ENCODE results near the gene CXorf49.
"Not testable (repeated sequence)": the region's sequence is repeated elsewhere in the genome, so short reads cannot be mapped to it uniquely, and the experiment has no call there.

CXorf49 gene

DNA sequence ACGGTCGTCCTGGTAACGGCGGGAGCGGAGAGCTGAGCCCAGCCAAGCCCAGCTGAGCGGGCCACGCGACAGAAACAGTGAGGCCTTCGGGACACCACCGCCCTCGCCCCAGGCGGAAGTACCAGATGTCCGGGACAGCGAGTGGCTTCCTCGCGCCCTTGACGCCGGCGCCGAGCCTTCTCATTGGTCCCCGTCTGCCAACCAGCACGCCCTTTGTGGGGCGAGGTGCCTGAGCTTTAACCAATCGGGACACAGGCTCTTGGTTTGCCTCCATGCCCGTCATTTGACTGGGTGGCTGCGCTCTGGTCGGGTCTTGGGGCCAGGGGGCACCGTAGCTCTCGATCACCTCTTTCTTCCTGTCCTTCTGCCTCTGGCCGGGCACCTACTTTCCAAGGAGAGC is at the start of gene CXorf49:
Gene CXorf49 (minus strand): TSS at position 101 of the 400 bp plus-strand sequence. CDS start 134 bp downstream, outside the sequence.
- DNase-seq (ENCODE audit: low spot score), result not testable (repeated sequence)

DNA sequence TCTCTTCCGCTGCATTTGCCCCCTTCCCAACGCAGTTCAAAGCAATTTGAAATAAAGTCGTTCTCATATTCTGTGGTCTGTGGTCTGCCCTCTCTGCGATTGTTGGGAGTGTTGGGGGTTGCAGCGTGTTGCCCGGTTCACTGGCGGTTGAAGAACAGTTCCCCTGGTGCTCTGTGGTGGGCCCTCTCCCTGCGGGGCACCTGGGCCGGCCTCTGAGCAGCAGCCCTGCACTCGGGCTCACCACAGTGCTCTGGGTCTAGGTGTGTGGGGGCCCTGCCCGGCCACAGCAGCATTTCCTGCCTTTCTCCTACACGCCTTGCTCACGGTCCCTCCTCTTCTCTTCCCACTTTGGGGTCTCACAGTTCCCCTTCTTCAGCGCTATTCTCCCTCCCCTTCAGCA is 49.0 kb upstream of the CXorf49 start:
- not testable (repeated sequence) for DNase-seq (ENCODE audit: low spot score)

DNA sequence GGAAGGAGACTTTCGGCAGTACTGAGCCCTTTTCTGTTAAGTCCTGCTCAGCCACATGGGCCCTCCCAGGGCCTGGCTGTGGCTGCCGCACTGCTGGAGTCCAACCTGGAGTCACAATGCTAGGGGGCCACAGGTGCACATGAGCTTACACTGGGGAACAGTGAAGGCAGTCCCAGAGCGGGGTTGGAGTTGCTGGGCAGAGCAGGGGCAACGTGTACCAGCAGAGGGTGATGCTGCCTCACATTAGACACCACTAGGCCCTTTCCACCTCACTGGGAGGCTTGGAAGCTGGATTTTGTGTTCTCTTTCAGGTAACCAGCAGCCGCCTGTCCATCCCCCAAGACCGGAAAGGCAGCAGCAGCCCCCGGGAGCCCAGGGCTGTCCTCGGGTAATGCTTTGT is 47.5 kb upstream of the CXorf49 start:
- DNase-seq (ENCODE audit: low spot score), result not testable (repeated sequence)

DNA sequence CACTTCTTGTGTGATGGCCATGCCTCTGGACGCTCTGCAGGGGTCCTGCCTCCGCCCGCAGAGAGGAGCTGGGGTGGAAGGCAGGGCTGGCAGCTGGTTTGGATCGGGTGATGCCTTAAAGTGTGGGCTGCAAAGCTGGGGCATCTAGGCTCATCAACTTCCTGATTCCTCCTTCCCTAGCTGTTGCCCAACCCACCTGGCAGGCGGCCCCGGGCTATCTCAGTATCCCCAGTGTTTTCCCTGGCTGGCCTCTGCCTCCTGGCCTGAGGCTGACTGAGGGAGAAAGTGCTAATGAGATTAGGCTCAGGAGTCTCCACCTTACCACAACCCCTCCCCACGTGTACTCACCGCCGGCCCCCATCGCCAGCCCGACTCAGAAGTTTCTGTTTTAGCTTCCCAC is 46.7 kb upstream of the CXorf49 start:
- not testable (repeated sequence) for DNase-seq (ENCODE audit: low spot score)

DNA sequence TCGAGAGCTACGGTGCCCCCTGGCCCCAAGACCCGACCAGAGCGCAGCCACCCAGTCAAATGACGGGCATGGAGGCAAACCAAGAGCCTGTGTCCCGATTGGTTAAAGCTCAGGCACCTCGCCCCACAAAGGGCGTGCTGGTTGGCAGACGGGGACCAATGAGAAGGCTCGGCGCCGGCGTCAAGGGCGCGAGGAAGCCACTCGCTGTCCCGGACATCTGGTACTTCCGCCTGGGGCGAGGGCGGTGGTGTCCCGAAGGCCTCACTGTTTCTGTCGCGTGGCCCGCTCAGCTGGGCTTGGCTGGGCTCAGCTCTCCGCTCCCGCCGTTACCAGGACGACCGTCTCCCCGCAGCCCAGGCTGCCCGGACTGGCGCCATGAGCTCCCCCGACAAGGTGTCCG is 45.0 kb upstream of the CXorf49 start, which contains the start of gene CXorf49B:
Gene CXorf49B (plus strand): TSS at position 301 of the 400 bp plus-strand sequence. CDS start 75 bp downstream, at position 376.
- not testable (repeated sequence) for DNase-seq (ENCODE audit: low spot score)

DNA sequence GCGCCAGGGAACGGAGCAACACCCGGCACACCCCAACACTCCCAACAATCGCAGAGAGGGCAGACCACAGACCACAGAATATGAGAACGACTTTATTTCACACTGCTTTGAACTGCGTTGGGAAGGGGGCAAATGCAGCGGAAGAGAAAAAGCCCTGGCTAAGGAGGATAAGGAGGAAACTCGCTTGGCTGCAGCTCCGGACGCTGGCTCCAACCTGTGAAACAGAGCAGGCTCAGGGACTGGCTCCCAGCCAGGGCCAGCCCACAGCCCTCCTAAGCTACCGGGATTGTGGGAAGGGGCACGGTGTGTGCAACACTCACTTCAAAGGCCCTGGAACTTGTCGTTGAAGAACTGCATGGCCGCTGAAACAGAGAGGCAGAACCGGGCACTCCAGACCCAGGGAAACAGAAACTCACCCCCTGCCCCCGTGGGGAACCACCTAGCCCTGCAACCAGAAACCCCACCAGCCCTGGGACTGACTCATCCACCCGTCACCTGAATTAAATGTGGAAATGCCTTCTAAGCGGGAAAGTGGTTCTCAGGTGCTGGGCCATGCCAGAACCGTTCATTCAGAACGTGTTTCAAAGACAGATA is 42.7 kb upstream of the CXorf49 start:
- not testable (repeated sequence) for DNase-seq (ENCODE audit: low spot score)

DNA sequence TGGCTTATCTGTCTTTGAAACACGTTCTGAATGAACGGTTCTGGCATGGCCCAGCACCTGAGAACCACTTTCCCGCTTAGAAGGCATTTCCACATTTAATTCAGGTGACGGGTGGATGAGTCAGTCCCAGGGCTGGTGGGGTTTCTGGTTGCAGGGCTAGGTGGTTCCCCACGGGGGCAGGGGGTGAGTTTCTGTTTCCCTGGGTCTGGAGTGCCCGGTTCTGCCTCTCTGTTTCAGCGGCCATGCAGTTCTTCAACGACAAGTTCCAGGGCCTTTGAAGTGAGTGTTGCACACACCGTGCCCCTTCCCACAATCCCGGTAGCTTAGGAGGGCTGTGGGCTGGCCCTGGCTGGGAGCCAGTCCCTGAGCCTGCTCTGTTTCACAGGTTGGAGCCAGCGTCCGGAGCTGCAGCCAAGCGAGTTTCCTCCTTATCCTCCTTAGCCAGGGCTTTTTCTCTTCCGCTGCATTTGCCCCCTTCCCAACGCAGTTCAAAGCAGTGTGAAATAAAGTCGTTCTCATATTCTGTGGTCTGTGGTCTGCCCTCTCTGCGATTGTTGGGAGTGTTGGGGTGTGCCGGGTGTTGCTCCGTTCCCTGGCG is 2.3 kb upstream of the CXorf49 start:
- not testable (repeated sequence) for DNase-seq (ENCODE audit: low spot score)

DNA sequence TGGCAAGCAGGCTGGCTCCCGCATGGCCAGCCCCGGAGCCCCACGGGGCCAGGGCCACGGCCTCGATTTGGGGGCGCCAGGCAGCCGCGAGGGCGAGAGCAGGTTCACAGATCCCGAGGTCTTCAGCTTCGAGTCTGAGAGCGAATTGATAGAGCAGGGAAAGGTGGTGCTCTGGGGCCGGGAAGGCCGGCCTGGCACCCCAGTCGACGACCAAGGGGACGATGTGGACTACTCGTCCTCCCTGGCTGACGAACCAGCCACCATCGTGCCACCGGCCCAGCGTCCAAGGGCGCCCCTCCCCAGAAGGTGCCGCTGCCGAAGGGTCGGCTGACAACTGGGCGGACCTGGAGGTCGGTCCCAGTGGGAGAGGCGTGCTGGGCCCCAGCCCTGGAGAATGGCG is 1.1 kb upstream of the CXorf49 start:
- DNase-seq (ENCODE audit: low spot score), result not testable (repeated sequence)

DNA sequence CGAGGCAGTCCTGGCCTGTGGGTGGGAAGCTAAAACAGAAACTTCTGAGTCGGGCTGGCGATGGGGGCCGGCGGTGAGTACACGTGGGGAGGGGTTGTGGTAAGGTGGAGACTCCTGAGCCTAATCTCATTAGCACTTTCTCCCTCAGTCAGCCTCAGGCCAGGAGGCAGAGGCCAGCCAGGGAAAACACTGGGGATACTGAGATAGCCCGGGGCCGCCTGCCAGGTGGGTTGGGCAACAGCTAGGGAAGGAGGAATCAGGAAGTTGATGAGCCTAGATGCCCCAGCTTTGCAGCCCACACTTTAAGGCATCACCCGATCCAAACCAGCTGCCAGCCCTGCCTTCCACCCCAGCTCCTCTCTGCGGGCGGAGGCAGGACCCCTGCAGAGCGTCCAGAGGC is 1.8 kb downstream of the CXorf49 start:
- DNase-seq (ENCODE audit: low spot score), result not testable (repeated sequence)

DNA sequence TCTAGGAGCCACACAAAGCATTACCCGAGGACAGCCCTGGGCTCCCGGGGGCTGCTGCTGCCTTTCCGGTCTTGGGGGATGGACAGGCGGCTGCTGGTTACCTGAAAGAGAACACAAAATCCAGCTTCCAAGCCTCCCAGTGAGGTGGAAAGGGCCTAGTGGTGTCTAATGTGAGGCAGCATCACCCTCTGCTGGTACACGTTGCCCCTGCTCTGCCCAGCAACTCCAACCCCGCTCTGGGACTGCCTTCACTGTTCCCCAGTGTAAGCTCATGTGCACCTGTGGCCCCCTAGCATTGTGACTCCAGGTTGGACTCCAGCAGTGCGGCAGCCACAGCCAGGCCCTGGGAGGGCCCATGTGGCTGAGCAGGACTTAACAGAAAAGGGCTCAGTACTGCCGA is 2.5 kb downstream of the CXorf49 start:
- not testable (repeated sequence) for DNase-seq (ENCODE audit: low spot score)

DNA sequence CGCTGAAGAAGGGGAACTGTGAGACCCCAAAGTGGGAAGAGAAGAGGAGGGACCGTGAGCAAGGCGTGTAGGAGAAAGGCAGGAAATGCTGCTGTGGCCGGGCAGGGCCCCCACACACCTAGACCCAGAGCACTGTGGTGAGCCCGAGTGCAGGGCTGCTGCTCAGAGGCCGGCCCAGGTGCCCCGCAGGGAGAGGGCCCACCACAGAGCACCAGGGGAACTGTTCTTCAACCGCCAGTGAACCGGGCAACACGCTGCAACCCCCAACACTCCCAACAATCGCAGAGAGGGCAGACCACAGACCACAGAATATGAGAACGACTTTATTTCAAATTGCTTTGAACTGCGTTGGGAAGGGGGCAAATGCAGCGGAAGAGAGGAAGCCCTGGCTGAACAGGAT is 4.0 kb downstream of the CXorf49 start:
- not testable (repeated sequence) for DNase-seq (ENCODE audit: low spot score)

DNA sequence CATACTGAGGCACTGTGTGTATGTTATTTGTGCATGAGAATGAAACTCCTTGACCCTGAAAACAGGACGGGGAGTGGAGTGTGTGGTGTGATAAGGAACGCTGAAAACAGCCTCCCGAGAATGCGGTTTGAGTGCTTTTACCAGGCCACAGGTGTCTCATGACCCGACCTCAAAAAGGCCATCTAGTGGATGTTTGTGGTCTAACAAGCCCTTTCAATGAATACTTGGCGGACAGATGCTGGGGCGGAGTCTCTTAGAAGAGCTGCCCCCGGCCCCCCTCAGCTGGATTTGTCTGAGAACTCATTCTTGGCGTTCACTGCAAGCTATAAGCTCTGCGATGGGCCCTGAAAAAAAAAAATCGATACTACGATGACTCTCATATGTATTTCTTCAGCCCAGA is 15.2 kb downstream of the CXorf49 start:
- not testable (repeated sequence) for DNase-seq (ENCODE audit: low spot score)

DNA sequence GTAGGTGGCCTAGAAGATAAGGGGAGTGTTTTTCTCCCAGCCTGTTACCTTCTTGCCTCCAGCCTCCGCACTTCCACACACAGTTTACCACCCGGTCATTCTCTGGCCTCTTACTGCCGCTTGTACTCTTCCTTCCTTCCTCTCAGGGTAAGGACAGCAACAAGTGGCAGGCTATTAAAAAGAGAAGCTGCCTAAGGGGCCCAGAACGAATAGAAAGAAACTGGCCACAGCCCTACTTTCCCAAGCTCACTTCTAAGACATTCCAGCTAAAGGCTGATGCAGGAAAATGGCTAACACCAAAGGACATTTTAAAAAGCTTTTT is 19.1 kb downstream of the CXorf49 start:
- not testable (repeated sequence) for DNase-seq (ENCODE audit: low spot score)

DNA sequence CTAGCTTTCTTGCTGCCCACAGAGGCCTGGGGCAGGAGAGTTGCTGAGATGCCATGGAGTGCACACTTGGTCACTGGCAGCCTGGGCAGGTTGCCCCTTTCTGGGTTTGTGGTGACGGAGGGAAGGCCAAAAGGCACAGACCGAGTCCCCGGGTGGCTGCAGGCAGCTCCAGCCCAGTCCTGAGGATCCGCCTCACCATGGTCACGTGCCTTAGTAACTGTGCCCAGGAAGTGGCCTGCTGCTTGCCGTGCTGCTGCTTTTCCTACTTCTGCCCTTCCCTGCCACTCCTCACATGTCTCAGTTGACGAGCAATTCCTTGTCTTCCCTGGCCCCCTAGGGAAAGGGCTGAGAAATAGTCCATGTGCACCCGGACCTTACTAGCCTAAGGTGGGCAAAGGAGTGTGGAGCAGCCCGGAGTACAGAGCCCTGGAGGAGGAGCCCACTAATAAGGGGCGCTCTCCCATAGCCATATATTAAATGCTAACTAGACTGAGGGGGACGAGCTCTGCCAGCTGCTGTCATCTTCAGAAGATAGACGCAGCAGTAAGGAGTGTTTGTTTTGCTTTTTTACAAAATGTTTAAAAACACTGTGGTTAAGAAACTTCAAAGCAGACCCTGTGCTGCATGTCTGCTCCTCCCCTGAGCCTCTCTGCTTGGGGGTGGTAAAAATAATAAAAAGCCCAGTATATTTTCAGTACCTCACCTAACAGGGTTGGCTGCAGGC is 19.6 kb downstream of the CXorf49 start:
- DNase-seq (ENCODE audit: low spot score), result not testable (repeated sequence)

DNA sequence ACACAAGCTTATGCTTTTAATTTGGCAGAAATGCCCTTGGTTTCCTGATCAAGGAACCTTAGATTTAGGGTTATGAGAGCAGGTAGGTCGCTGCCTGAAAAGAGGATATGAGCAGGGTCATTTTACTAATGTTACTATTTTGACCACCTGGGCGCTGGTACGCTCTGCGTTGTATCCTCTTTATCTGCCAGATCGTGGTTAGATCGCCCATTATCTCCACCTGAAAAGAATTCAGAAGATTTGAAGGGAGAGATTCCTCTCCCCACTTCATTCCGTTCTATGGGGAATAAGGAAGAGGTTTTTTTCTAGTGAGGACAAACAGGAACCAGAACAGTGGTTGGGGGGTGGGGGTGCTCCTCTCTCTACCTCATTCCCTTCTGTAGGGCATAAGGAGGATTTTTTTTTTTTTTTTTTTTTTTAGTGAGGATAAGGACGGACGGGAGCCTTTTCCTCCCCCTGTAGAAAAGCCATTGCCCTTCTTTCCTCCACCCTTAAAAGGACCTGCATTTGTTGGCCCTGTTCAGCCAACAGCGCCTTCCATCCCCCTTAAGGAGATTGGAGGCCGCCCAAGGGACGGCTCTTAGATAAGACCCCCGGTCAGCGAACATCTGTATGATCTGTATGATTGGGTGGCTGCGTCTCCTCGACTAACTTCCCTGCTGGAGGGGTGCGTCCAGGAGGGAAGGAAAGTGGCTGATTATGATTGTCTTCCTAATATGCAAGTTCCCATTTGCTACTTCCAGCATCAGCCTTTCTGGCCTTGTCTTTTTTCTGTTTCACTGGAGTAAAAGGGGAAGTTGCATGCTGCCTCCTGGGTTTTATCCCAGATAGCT is 20.4 kb downstream of the CXorf49 start:
- not testable (repeated sequence) for DNase-seq (ENCODE audit: low spot score)

DNA sequence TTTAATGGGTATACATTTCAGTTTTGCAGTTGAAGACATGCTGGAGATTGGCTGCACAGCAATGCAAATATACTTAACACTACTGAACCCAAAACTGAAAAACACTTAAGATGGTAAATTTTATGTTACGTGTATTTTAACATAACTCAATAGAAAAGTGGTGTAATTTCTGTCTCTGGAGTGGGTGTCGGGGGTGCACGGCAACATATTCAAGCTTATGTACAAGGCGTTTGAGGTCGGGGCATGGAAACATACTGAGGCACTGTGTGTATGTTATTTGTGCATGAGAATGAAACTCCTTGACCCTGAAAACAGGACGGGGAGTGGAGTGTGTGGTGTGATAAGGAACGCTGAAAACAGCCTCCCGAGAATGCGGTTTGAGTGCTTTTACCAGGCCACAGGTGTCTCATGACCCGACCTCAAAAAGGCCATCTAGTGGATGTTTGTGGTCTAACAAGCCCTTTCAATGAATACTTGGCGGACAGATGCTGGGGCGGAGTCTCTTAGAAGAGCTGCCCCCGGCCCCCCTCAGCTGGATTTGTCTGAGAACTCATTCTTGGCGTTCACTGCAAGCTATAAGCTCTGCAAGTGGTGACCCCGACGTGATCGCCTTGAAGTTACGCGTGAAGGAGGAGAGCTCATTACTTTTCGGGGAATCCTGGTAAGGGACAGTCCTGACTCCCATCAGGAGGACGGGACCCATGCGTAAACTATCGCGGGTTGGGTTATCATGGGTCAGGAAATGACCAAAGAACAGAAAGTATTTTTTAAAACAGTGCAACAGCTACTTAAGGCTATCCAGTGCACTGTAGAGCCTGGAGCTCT is 21.2 kb downstream of the CXorf49 start:
- DNase-seq (ENCODE audit: low spot score), result not testable (repeated sequence)

DNA sequence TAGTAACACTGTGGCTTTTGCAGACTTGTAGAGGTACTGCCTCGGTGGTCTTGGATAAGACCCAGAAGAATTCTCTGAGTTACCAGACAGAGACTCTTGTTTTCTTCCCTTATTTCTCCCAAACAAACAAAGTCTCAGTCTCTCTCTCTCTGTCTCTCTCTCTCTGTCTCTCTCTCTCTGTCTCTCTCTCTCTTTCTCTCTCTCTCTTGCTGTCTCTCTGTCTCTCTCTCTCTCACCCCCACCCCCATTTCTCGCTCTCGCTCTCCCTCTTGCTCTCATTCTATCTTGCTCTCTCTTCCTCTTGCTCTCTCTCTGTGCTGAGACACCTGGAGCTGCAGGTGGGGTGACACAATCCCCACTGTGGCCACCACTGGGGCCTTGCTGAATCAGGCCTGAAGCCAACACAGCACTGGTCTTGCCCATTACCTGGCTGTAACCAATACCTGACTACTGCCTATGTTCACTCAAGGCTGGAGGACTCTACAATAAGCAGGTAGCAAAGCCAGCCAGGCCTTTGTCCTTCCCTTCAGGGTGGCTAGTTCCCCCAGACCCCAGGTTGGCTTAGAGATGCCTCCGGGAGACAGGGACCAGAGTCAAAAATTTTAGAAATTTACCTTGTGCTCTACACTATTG is 38.4 kb downstream of the CXorf49 start:
- no peak for DNase-seq (ENCODE audit: low spot score)

DNA sequence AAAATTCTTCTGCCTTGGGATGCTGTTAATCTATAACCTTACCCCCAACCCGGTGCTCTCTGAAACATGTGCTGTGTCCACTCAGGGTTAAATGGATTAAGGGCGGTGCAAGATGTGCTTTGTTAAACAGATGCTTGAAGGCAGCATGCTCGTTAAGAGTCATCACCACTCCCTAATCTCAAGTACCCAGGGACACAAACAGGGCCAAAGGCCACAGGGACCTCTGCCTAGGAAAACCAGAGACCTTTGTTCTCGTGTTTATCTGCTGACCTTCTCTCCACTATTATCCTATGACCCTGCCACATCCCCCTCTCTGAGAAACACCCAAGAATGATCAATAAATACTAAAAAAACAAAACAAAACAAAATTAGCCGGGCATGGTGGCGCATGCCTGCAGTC is 40.9 kb downstream of the CXorf49 start:
- DNase-seq (ENCODE audit: low spot score), result not testable (repeated sequence)

DNA sequence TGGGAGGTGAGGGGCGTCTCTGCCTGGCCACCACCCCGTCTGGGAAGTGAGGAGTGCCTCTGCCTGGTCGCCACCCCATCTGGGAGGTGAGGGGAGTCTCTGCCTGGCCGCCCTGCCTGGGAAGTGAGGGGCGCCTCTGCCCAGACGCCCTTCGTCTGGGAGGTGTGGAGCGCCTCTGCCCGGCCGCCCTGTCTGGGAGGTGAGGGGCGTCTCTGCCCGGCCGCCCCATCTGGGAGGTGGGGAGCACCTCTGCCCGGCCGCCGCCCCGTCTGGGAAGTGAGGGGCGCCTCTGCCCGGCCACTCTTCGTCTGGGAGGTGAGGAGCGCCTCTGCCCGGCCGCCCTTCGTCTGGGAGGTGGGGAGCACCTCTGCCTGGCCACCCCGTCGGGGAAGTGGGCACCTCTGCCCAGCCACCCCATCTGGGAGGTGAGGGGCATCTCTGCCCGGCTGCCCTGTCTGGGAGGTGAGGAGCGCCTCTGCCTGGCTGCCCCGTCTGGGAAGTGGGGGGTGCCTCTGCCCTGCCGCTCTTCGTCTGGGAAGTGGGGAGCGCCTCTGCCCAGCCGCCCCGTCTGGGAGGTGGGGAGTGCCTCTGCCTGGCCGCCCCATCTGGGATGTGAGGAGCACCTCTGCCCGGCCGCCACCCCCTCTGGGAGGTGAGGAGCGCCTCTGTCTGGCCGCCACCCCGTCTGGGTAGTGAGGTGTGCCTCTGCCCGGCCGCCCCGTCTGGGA is 41.9 kb downstream of the CXorf49 start:
- not testable (repeated sequence) for DNase-seq (ENCODE audit: low spot score)

DNA sequence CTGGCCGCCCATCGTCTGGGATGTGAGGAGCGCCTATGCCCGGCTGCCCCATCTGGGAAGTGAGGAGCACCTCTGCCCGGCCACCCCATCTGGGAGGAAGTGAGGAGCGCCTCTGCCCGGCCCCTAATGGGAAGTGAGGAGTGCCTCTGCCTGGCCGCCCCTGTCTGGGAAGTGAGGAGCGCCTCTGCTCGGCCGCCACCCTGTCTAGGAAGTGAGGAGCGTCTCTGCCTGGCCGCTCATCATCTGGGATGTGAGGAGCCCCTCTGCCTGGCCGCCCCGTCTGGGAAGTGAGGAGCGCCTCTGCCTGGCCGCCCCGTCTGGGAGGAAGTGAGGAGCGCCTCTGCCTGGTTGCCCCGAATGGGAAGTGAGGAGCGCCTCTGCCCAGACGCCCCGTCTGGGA is 42.4 kb downstream of the CXorf49 start:
- DNase-seq (ENCODE audit: low spot score), result not testable (repeated sequence)

All from pons (tissue), 1 donor.